Measurements from ENCODE around the gene SNUPN.
A peak's percentile ranks its signal among the peaks of the same experiment; 100 is the strongest.

SNUPN gene

DNA sequence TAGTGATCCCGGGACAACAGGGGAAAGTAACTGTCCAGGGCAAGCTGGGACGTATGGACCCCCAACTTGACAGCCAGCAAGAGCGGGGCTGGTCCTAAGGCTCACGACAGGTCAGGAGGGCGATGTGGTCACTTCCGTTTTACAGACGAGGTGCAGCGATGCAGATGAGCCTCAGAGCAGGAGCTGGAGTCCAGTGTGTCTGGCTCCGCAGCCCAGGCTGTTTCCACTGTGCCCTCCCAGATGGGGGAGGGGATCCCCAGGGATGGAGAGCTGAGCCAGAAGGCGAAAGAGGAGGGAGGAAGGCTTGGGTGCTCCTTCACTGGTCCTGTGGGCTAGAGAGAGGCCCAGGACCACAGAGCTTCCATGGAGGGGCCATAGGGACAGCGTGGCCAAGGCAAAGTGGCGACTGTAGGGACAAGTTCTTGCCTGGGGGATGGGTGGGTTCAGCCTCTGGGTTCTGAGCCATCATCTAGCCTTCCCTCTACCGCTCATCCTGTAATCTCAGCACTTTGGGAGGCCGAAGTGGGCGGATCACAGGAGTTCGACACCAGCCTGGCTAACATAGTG is 27.9 kb upstream of the SNUPN start:
- POLR2A ChIA-PET: no interaction called here
- Histone ChIP-seq H3K4me1 (ENCODE audit: control extremely low read depth in 1 of 4, control insufficient read depth in 4 of 4, insufficient read depth in 4 of 4, low read length in 3 of 4) (peaks cover 0 to 17% (median 15%) of the 10 kb centered on the region in 4 experiments), H3K36me3 (ENCODE audit: control insufficient read depth in 4 of 4, insufficient read depth in 4 of 4, low read length in 3 of 4) (peaks cover 0 to 13% (median 4%) of the 10 kb centered on the region in 4 experiments), H3K4me3 (ENCODE audit: control insufficient read depth in 1 of 7, extremely low read depth in 1 of 7, insufficient read depth in 4 of 7, low read depth in 2 of 7, low read length in 6 of 7) (no peak overlapping the region), H3K27ac (ENCODE audit: insufficient read depth in 1 of 2, low read depth in 1 of 2, low read length in 2 of 2, poor library complexity in 1 of 2, severe bottlenecking in 2 of 2) (no peak overlapping the region), H3K9me3 (ENCODE audit: control extremely low read depth in 1 of 5, control insufficient read depth in 4 of 5, insufficient read depth in 2 of 5, low read depth in 1 of 5, low read length in 4 of 5) (no peaks in the 10 kb centered on the region), H3K27me3 (replicated peaks in 2 of 5; ENCODE audit: control insufficient read depth in 4 of 5, insufficient read depth in 5 of 5, low read length in 4 of 5) (no peaks in the 10 kb centered on the region)
- CTCF ChIA-PET: interaction anchor here (1.1 to 1.5 kb wide), 2 partner anchors 11 to 13 kb away, joined by 3 to 4 read pairs; partner anchors contain the start of gene IMP3
- DNase-seq: no peak
- WGBS (ENCODE audit: insufficient coverage): 96% methylated on average over 15 of the region's 16 CpGs

- Histone ChIP-seq H3K36me3 (ENCODE audit: control insufficient read depth in 4 of 4, insufficient read depth in 4 of 4, low read length in 3 of 4) (peaks cover 0 to 10% (median 2%) of the 10 kb centered on the region in 4 experiments), H3K27ac (ENCODE audit: insufficient read depth in 1 of 2, low read depth in 1 of 2, low read length in 2 of 2, poor library complexity in 1 of 2, severe bottlenecking in 2 of 2) (peak overlapping the region in 1 of 2 experiments; percentile 34), H3K4me3 (ENCODE audit: control insufficient read depth in 1 of 7, extremely low read depth in 1 of 7, insufficient read depth in 4 of 7, low read depth in 2 of 7, low read length in 6 of 7) (peak overlapping the region in 1 of 7 experiments; percentile 10), H3K9me3 (ENCODE audit: control extremely low read depth in 1 of 5, control insufficient read depth in 4 of 5, insufficient read depth in 2 of 5, low read depth in 1 of 5, low read length in 4 of 5) (no peaks in the 10 kb centered on the region), H3K4me1 (ENCODE audit: control extremely low read depth in 1 of 4, control insufficient read depth in 4 of 4, insufficient read depth in 4 of 4, low read length in 3 of 4) (peaks cover 0 to 30% (median 23%) of the 10 kb centered on the region in 4 experiments), H3K27me3 (replicated peaks in 2 of 5; ENCODE audit: control insufficient read depth in 4 of 5, insufficient read depth in 5 of 5, low read length in 4 of 5) (no peaks in the 10 kb centered on the region)
- DNase-seq: peak in 2 of 3 donors; percentile 27 to 30
- 50% methylated on average over 2 of the region's 2 CpGs for WGBS (ENCODE audit: insufficient coverage)
- CTCF ChIA-PET: interaction anchor here (0.6 to 1.1 kb wide), 4 partner anchors 25 to 143 kb away, joined by 3 read pairs; no protein-coding TSS in a partner anchor
- POLR2A ChIA-PET: interaction anchor here (0.6 kb wide), 1 partner anchor 196 kb away, joined by 4 read pairs; no protein-coding TSS in a partner anchor
These were observed 26.5 kb upstream of the SNUPN start for GRCh38 chr15:75651810-75652543.

- Histone ChIP-seq H3K4me3 (ENCODE audit: control insufficient read depth in 1 of 7, extremely low read depth in 1 of 7, insufficient read depth in 4 of 7, low read depth in 2 of 7, low read length in 6 of 7) (peak overlapping the region in 1 of 7 experiments; percentile 10), H3K4me1 (ENCODE audit: control extremely low read depth in 1 of 4, control insufficient read depth in 4 of 4, insufficient read depth in 4 of 4, low read length in 3 of 4) (peaks cover 0 to 34% (median 30%) of the 10 kb centered on the region in 4 experiments), H3K27ac (ENCODE audit: insufficient read depth in 1 of 2, low read depth in 1 of 2, low read length in 2 of 2, poor library complexity in 1 of 2, severe bottlenecking in 2 of 2) (peak overlapping the region in 1 of 2 experiments; percentile 47), H3K27me3 (replicated peaks in 2 of 5; ENCODE audit: control insufficient read depth in 4 of 5, insufficient read depth in 5 of 5, low read length in 4 of 5) (peaks cover 0 to 3% (median 0%) of the 10 kb centered on the region in 5 experiments), H3K9me3 (ENCODE audit: control extremely low read depth in 1 of 5, control insufficient read depth in 4 of 5, insufficient read depth in 2 of 5, low read depth in 1 of 5, low read length in 4 of 5) (no peaks in the 10 kb centered on the region), H3K36me3 (ENCODE audit: control insufficient read depth in 4 of 4, insufficient read depth in 4 of 4, low read length in 3 of 4) (peaks cover 0 to 5% (median 0%) of the 10 kb centered on the region in 4 experiments)
- 95% methylated on average over 7 of the region's 9 CpGs for WGBS (ENCODE audit: insufficient coverage)
- ChIA-PET CTCF (interaction anchor here (0.9 to 1.2 kb wide), 3 partner anchors 11 to 142 kb away, joined by 3 read pairs; no protein-coding TSS in a partner anchor), POLR2A (interaction anchor here (0.6 kb wide), 1 partner anchor 196 kb away, joined by 4 read pairs; no protein-coding TSS in a partner anchor)
- DNase-seq: peak in 2 of 3 donors; percentile 9 to 26
These were observed 25.6 kb upstream of the SNUPN start for GRCh38 chr15:75650908-75651809.

- peaks cover 0 to 6% (median 0%) of the 10 kb centered on the region in 5 experiments for H3K27me3 ChIP-seq (replicated peaks in 2 of 5; ENCODE audit: control insufficient read depth in 4 of 5, insufficient read depth in 5 of 5, low read length in 4 of 5)
- H3K4me3 ChIP-seq (ENCODE audit: control insufficient read depth in 1 of 7, extremely low read depth in 1 of 7, insufficient read depth in 4 of 7, low read depth in 2 of 7, low read length in 6 of 7): no peak overlapping the region
- 96% methylated on average over 15 of the region's 18 CpGs for WGBS (ENCODE audit: insufficient coverage)
- no peak overlapping the region for H3K27ac ChIP-seq (ENCODE audit: insufficient read depth in 1 of 2, low read depth in 1 of 2, low read length in 2 of 2, poor library complexity in 1 of 2, severe bottlenecking in 2 of 2)
- no peak for DNase-seq
- CTCF ChIA-PET: interaction anchor here (1.2 kb wide), 1 partner anchor 12 kb away, joined by 3 read pairs; no protein-coding TSS in a partner anchor
- H3K36me3 ChIP-seq (ENCODE audit: control insufficient read depth in 4 of 4, insufficient read depth in 4 of 4, low read length in 3 of 4): peaks cover 0 to 5% (median 0%) of the 10 kb centered on the region in 4 experiments
- H3K9me3 ChIP-seq (ENCODE audit: control extremely low read depth in 1 of 5, control insufficient read depth in 4 of 5, insufficient read depth in 2 of 5, low read depth in 1 of 5, low read length in 4 of 5): no peaks in the 10 kb centered on the region
- H3K4me1 ChIP-seq (ENCODE audit: control extremely low read depth in 1 of 4, control insufficient read depth in 4 of 4, insufficient read depth in 4 of 4, low read length in 3 of 4): peaks cover 0 to 34% (median 30%) of the 10 kb centered on the region in 4 experiments
- POLR2A ChIA-PET: interaction anchor here (0.6 kb wide), 1 partner anchor 141 kb away, joined by 3 read pairs; no protein-coding TSS in a partner anchor
These were observed 24.3 kb upstream of the SNUPN start for GRCh38 chr15:75649848-75650247.

- H3K27ac ChIP-seq (ENCODE audit: insufficient read depth in 1 of 2, low read depth in 1 of 2, low read length in 2 of 2, poor library complexity in 1 of 2, severe bottlenecking in 2 of 2): no peak overlapping the region
- POLR2A ChIA-PET: interaction anchor here (0.6 kb wide), 1 partner anchor 140 kb away, joined by 3 read pairs; no protein-coding TSS in a partner anchor
These were observed 23.7 kb upstream of the SNUPN start for GRCh38 chr15:75649045-75649761.

More at GRCh38 chr15:75649045-75649761, 23.7 kb upstream of the SNUPN start:
- Histone ChIP-seq H3K4me3 (ENCODE audit: control insufficient read depth in 1 of 7, extremely low read depth in 1 of 7, insufficient read depth in 4 of 7, low read depth in 2 of 7, low read length in 6 of 7) (no peak overlapping the region), H3K27me3 (replicated peaks in 2 of 5; ENCODE audit: control insufficient read depth in 4 of 5, insufficient read depth in 5 of 5, low read length in 4 of 5) (peaks cover 0 to 6% (median 0%) of the 10 kb centered on the region in 5 experiments), H3K4me1 (ENCODE audit: control extremely low read depth in 1 of 4, control insufficient read depth in 4 of 4, insufficient read depth in 4 of 4, low read length in 3 of 4) (peaks cover 0 to 34% (median 30%) of the 10 kb centered on the region in 4 experiments), H3K9me3 (ENCODE audit: control extremely low read depth in 1 of 5, control insufficient read depth in 4 of 5, insufficient read depth in 2 of 5, low read depth in 1 of 5, low read length in 4 of 5) (no peaks in the 10 kb centered on the region), H3K36me3 (ENCODE audit: control insufficient read depth in 4 of 4, insufficient read depth in 4 of 4, low read length in 3 of 4) (peaks cover 0 to 5% (median 0%) of the 10 kb centered on the region in 4 experiments)
- no peak for DNase-seq
- CTCF ChIA-PET: no interaction called here
- WGBS (ENCODE audit: insufficient coverage): 98% methylated on average over 13 of the region's 19 CpGs

All from common myeloid progenitor, CD34-positive (primary cell).